A549 (cell line): ENCODE results near the gene OLIG1. TPM values are rescaled to one million over a fixed set of nuclear protein-coding genes. Genes with fewer than 3 reads are reported as not detected.

Source experiments
- ATAC-seq, 2 experiments: fragments of 200-7000 bp in 1 of 2; fragments of >200 bp in 1 of 2; cut with Nextera tagmentation in 1 of 2; cut with Tn5 transposase in 1 of 2; 3 replicates each; pipeline versions ENCODE4 v1.8.0 to v1.9.1; 2018 to 2020; ENCODE audit warnings: mild to moderate bottlenecking in 1 of 2, moderate library complexity in 1 of 2
- CTCF ChIA-PET: fragments of 300-600 bp; sonication (Branson Sonifier 250); formaldehyde crosslinking; extraction: SDS; loops from one replicate; lab custom pipeline; 2021; ENCODE audit warnings: antibody characterized with exemption, inconsistent platforms; lab: Yijun Ruan, JAX
- POLR2A ChIA-PET: fragments of 350-600 bp; formaldehyde crosslinking; extraction: SDS; loops from one replicate; lab custom pipeline; 2021; ENCODE audit warnings: antibody characterized with exemption, inconsistent platforms; lab: Yijun Ruan, JAX
- DNase-seq, 2 experiments: peaks; one replicate each; pipeline versions ENCODE4 v3.0.0 to v3.0.0-alpha.2; 2011 to 2016; ENCODE audit warnings: low read depth in 1 of 2, low spot score in 1 of 2
- FAIRE-seq: peaks from 2 replicates; lab custom pipeline; 2011; peaks lifted over from hg19 to GRCh38; lab: Jason Lieb, UNC
- H3K27ac ChIP-seq, 2 experiments: fragments of >200 bp; sonication (Bioruptor Twin); formaldehyde crosslinking; 3 replicates each; pipeline ENCODE4 v1.5.1; 2016 to 2017
- H3K4me1 ChIP-seq: fragments of >200 bp; sonication (Bioruptor Twin); formaldehyde crosslinking; 3 replicates; pipeline ENCODE4 v1.6.1; 2016
- H3K4me2 ChIP-seq: fragments of >200 bp; sonication (Bioruptor Twin); formaldehyde crosslinking; 3 replicates; pipeline ENCODE4 v1.6.1; 2016
- H3K4me3 ChIP-seq: fragments of >200 bp; sonication (Bioruptor Twin); formaldehyde crosslinking; 3 replicates; pipeline ENCODE4 v1.5.1; 2016
- H3K9me3 ChIP-seq: fragments of >200 bp; sonication (Bioruptor Twin); formaldehyde crosslinking; 3 replicates; pipeline ENCODE4 v1.6.1; 2016
- BHLHE40 ChIP-seq: IDR thresholded peaks from 2 replicates; pipeline ENCODE4 v1.6.1; 2012; ENCODE audit warnings: low read depth, low read length, inconsistent platforms
- CEBPB ChIP-seq, 2 experiments: fragments of >200 bp in 1 of 2; sonication (Bioruptor Twin) in 1 of 2; formaldehyde crosslinking in 1 of 2; IDR thresholded peaks; 2 replicates each; pipeline ENCODE4 v1.6.1; 2012 to 2016
- CHD4 ChIP-seq: fragments of 200-600 bp; sonication (generic); IDR thresholded peaks from 2 replicates; pipeline ENCODE4 v1.6.1; 2016; ENCODE audit warnings: antibody characterized with exemption, mild to moderate bottlenecking, borderline replicate concordance
- EHF ChIP-seq: fragments of 250-450 bp; sonication (Bioruptor Pico); IDR thresholded peaks from 2 replicates; pipeline ENCODE4 v1.5.0; 2020; ENCODE audit warnings: mild to moderate bottlenecking
- ESRRA ChIP-seq: fragments of 150-350 bp; IDR thresholded peaks from 2 replicates; pipeline ENCODE4 v1.6.1; 2014; ENCODE audit warnings: mild to moderate bottlenecking, low read length, borderline replicate concordance
- FOSB ChIP-seq: fragments of 250-450 bp; sonication (Bioruptor Pico); IDR thresholded peaks from 2 replicates; pipeline ENCODE4 v1.5.0; 2020; ENCODE audit warnings: mild to moderate bottlenecking, moderate library complexity
- FOXS1 ChIP-seq: fragments of 250-450 bp; sonication (Bioruptor Pico); IDR thresholded peaks from 2 replicates; pipeline ENCODE4 v1.5.0; 2020; ENCODE audit warnings: mild to moderate bottlenecking, moderate library complexity
- KDM5A ChIP-seq: fragments of 200-600 bp; sonication (generic); IDR thresholded peaks from 2 replicates; pipeline ENCODE4 v1.6.1; 2016; ENCODE audit warnings: antibody characterized with exemption, mild to moderate bottlenecking
- MAFK ChIP-seq: fragments of 450-650 bp; IDR thresholded peaks from 2 replicates; pipeline ENCODE4 v1.6.1; 2014; ENCODE audit not compliant: partially characterized antibody
- NR3C1 ChIP-seq: fragments of >200 bp; sonication (Bioruptor Twin); formaldehyde crosslinking; IDR thresholded peaks from 3 replicates; pipeline ENCODE4 v1.6.1; 2017
- POLR2AphosphoS2 ChIP-seq: conservative IDR thresholded peaks from 2 replicates; pipeline ENCODE4 v1.6.1; 2012; ENCODE audit warnings: low read length, improper control_type of control experiment, inconsistent platforms
- RAD21 ChIP-seq, 2 experiments: fragments of >200 bp in 1 of 2; sonication (Bioruptor Twin) in 1 of 2; formaldehyde crosslinking in 1 of 2; IDR thresholded peaks in 1 of 2; conservative IDR thresholded peaks in 1 of 2; 2 replicates in 1 of 2; 3 replicates in 1 of 2; pipeline ENCODE4 v1.6.1; 2012 to 2018; ENCODE audit warnings: inconsistent platforms in 1 of 2
- RARB ChIP-seq: fragments of 250-450 bp; sonication (Bioruptor Pico); IDR thresholded peaks from 2 replicates; pipeline ENCODE4 v1.8.0; 2021; ENCODE audit warnings: mild to moderate bottlenecking, moderate library complexity
- RFX5 ChIP-seq: fragments of 450-650 bp; IDR thresholded peaks from 2 replicates; pipeline ENCODE4 v1.7.1; 2014; ENCODE audit warnings: antibody characterized with exemption, mild to moderate bottlenecking, moderate library complexity
- RNF2 ChIP-seq: fragments of 200-600 bp; sonication (generic); IDR thresholded peaks from 2 replicates; pipeline ENCODE4 v1.6.1; 2016; ENCODE audit warnings: low read depth, mild to moderate bottlenecking, antibody characterized with exemption, moderate library complexity, borderline replicate concordance
- SREBF2 ChIP-seq: fragments of 450-650 bp; IDR thresholded peaks from 2 replicates; pipeline ENCODE4 v1.6.1; 2014; ENCODE audit warnings: mild to moderate bottlenecking, moderate library complexity
- ZFP36 ChIP-seq: fragments of 450-650 bp; IDR thresholded peaks from 2 replicates; pipeline ENCODE4 v1.6.1; 2014; ENCODE audit warnings: borderline replicate concordance; ENCODE audit not compliant: partially characterized antibody
- WGBS: methylation state at CpG from one replicate; pipeline ENCODE4 v1.1.6; 2017; ENCODE audit errors: missing lambda C conversion rate; 5-methylcytosine and 5-hydroxymethylcytosine counted together
- polyA plus RNA-seq, 4 experiments: library from polyadenylated mRNA; depleted of rRNA in 3 of 4; stranded (reverse); fragments of >200 nt; fragmentation: RNase III in 1 of 4; extraction: RNeasy Plus Mini Kit Qiagen cat#74134 plus additional on column Dnase treatment in 1 of 4; gene quantifications; 2 replicates in 3 of 4; 3 replicates in 1 of 4; pipeline ENCODE4 v1.2.3, GENCODE V29; 2011 to 2017
- TF ChIP-seq, protein P1 (sequence below): IDR thresholded peaks from 2 replicates; pipeline ENCODE4 v1.6.1; 2012
- TF ChIP-seq, protein P2 (sequence below): IDR thresholded peaks from 2 replicates; pipeline ENCODE4 v1.6.1; 2012
- TF ChIP-seq, protein P3 (sequence below): fragments of 150-350 bp; IDR thresholded peaks from 2 replicates; pipeline ENCODE4 v1.6.1; 2014; ENCODE audit warnings: low read depth, mild to moderate bottlenecking, low read length
- TF ChIP-seq, protein P4 (sequence below): fragments of >200 bp; sonication (Bioruptor Twin); formaldehyde crosslinking; IDR thresholded peaks from 3 replicates; pipeline ENCODE4 v1.5.1; 2016

Gene OLIG1
- polyA plus RNA-seq, 2 of the 4 experiments (the other 2 are of a cell fraction): not detected

DNA sequence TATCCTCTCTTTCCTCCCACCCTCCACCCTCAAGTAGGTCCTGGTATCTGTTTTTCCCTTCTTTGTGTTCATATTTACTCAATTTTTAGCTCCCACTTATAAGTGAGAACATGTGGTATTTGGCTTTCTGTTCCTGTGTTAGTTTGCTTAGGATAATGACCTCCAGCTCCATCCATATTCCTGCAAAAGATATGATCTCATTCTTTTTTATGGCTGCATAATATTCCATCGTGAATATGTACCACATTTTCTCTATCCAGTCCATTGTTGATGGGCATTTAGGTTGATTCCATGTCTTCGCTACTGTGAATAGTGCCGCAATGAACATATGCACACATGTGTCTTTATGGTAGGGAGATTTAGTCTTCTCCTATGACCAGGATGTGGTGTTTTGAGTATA, 29.7 kb upstream of the OLIG1 start:
- POLR2A ChIA-PET: no interaction called here
- Histone ChIP-seq H3K4me3 (no peak overlapping the region), H3K9me3 (no peaks in the 10 kb centered on the region), H3K4me1 (peaks cover 10% of the 10 kb centered on the region; the same call in 2 of the 3 replicates), H3K27ac (no peak overlapping the region), H3K4me2 (no peak overlapping the region)
- TF ChIP-seq ZFP36 (no peak), MAFK (no peak), FOSB (CRISPR knock-in tag) (no peak), CHD4 (no peak), BHLHE40 (no peak), CEBPB (IDR thresholded peaks at IDR 0.05) (no peak), RFX5 (no peak), KDM5A (no peak), FOXS1 (CRISPR knock-in tag) (no peak)
- TF ChIP-seq, protein P1, sequence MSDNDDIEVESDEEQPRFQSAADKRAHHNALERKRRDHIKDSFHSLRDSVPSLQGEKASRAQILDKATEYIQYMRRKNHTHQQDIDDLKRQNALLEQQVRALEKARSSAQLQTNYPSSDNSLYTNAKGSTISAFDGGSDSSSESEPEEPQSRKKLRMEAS: no peak
- WGBS: 57% methylated on average over 3 of the region's 3 CpGs
- FAIRE-seq: no peak
- no peak for DNase-seq
- no peak for ATAC-seq
- CTCF ChIA-PET: interaction anchor here (1.1 kb wide), 1 partner anchor 21 kb away, joined by 3 read pairs; no protein-coding TSS in a partner anchor

DNA sequence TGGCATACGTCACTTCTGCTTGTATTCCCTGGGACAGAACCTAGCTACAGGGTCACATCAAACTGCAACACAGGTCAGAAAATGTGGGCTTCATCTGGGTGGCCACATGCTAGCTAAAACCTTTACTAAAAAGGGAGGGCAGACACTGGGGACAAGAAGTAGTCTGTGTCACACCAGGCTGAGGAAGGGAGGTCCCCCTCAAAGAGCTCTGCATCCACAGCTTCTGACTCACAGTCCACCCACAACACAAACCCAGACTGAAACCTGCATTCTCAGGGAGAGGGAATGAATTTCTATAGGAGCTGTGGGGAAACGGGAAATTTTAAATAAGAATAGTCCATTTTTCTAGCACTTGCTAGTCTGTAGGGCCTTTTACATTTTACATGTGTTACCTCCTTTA, 28.0 kb upstream of the OLIG1 start:
- DNase-seq: no peak
- TF ChIP-seq, protein P2, sequence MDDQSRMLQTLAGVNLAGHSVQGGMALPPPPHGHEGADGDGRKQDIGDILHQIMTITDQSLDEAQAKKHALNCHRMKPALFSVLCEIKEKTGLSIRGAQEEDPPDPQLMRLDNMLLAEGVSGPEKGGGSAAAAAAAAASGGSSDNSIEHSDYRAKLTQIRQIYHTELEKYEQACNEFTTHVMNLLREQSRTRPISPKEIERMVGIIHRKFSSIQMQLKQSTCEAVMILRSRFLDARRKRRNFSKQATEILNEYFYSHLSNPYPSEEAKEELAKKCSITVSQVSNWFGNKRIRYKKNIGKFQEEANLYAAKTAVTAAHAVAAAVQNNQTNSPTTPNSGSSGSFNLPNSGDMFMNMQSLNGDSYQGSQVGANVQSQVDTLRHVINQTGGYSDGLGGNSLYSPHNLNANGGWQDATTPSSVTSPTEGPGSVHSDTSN: no peak
- no peak for TF ChIP-seq POLR2AphosphoS2
- TF ChIP-seq EHF (CRISPR knock-in tag): no peak
- TF ChIP-seq, protein P3, sequence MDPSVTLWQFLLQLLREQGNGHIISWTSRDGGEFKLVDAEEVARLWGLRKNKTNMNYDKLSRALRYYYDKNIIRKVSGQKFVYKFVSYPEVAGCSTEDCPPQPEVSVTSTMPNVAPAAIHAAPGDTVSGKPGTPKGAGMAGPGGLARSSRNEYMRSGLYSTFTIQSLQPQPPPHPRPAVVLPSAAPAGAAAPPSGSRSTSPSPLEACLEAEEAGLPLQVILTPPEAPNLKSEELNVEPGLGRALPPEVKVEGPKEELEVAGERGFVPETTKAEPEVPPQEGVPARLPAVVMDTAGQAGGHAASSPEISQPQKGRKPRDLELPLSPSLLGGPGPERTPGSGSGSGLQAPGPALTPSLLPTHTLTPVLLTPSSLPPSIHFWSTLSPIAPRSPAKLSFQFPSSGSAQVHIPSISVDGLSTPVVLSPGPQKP: no peak
- TF ChIP-seq ZFP36: no peak
- TF ChIP-seq SREBF2: no peak
- no peak for TF ChIP-seq ESRRA
- TF ChIP-seq, protein P4, sequence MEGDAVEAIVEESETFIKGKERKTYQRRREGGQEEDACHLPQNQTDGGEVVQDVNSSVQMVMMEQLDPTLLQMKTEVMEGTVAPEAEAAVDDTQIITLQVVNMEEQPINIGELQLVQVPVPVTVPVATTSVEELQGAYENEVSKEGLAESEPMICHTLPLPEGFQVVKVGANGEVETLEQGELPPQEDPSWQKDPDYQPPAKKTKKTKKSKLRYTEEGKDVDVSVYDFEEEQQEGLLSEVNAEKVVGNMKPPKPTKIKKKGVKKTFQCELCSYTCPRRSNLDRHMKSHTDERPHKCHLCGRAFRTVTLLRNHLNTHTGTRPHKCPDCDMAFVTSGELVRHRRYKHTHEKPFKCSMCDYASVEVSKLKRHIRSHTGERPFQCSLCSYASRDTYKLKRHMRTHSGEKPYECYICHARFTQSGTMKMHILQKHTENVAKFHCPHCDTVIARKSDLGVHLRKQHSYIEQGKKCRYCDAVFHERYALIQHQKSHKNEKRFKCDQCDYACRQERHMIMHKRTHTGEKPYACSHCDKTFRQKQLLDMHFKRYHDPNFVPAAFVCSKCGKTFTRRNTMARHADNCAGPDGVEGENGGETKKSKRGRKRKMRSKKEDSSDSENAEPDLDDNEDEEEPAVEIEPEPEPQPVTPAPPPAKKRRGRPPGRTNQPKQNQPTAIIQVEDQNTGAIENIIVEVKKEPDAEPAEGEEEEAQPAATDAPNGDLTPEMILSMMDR: no peak
- no peak for TF ChIP-seq NR3C1
- no peak for TF ChIP-seq RAD21 (conservative IDR thresholded peaks at IDR 0.05 in 1 of 2, IDR thresholded peaks at IDR 0.05 in 1 of 2)
- no peak for TF ChIP-seq RNF2
- no peak for TF ChIP-seq RARB
- TF ChIP-seq, all 56 proteins: peak for 0
- Histone ChIP-seq H3K4me1 (peaks cover 10% of the 10 kb centered on the region; the same call in 2 of the 3 replicates), H3K9me3 (no peaks in the 10 kb centered on the region), H3K27ac (peak overlapping the region in 1 of 2 experiments; percentile 49; a peak in 2 of 6 replicates), H3K4me2 (no peak overlapping the region), H3K4me3 (no peak overlapping the region)
- ChIA-PET POLR2A (no interaction called here), CTCF (interaction anchor here (1.5 to 2.5 kb wide), 3 partner anchors 10 to 85 kb away, joined by 3 to 7 read pairs (median 5); no protein-coding TSS in a partner anchor)
- 52% methylated on average over 2 of the region's 2 CpGs for WGBS
- ATAC-seq (no peak), FAIRE-seq (no peak)
